Glutamatergic neuron (in vitro differentiated cells): ENCODE measurements around the gene TNS1. TPM values are rescaled to one million over a fixed set of nuclear protein-coding genes. Genes with fewer than 3 reads are reported as not detected.

Source experiments
- DNase-seq: peaks from one replicate; pipeline ENCODE4 v3.0.0; 2022
- H3K27ac Mint-ChIP-seq: one replicate; pipeline ENCODE4 v1.8.0; 2020; ENCODE audit warnings: mild to moderate bottlenecking, mixed read lengths, inconsistent platforms; ENCODE audit not compliant: unreplicated experiment
- H3K27me3 Mint-ChIP-seq: one replicate; pipeline ENCODE4 v1.8.0; 2020; ENCODE audit warnings: mild to moderate bottlenecking, moderate library complexity, mixed read lengths, inconsistent platforms; ENCODE audit not compliant: unreplicated experiment
- H3K36me3 Mint-ChIP-seq: one replicate; pipeline ENCODE4 v1.8.0; 2020; ENCODE audit warnings: mild to moderate bottlenecking, mixed read lengths, inconsistent platforms; ENCODE audit not compliant: unreplicated experiment
- H3K4me1 Mint-ChIP-seq: one replicate; pipeline ENCODE4 v1.8.0; 2020; ENCODE audit warnings: mild to moderate bottlenecking, low read depth, mixed read lengths, inconsistent platforms; ENCODE audit not compliant: unreplicated experiment
- H3K4me3 Mint-ChIP-seq: one replicate; pipeline ENCODE4 v1.8.0; 2020; ENCODE audit warnings: mild to moderate bottlenecking, mixed read lengths, inconsistent platforms; ENCODE audit not compliant: unreplicated experiment
- H3K9me3 Mint-ChIP-seq: one replicate; pipeline ENCODE4 v1.8.0; 2020; ENCODE audit warnings: mild to moderate bottlenecking, moderate library complexity, mixed read lengths, inconsistent platforms; ENCODE audit not compliant: unreplicated experiment
- CTCF ChIP-seq: fragments of 200-600 bp; sonication (generic); IDR thresholded peaks from one replicate; pipeline ENCODE4 v1.5.0; 2021; ENCODE audit not compliant: partially characterized antibody, unreplicated experiment
- total RNA-seq: library from RNA; stranded (reverse); fragmentation: NEBNext Ultra II Directional; extraction: Animal tissue kit (Norgen Biotek cat#: 25700); gene quantifications from one replicate; pipeline ENCODE4 v1.2.1, GENCODE V29; 2021; ENCODE audit not compliant: unreplicated experiment

Gene TNS1
- total RNA-seq, 1 donor from 2014 or later = 3.2 TPM

DNA sequence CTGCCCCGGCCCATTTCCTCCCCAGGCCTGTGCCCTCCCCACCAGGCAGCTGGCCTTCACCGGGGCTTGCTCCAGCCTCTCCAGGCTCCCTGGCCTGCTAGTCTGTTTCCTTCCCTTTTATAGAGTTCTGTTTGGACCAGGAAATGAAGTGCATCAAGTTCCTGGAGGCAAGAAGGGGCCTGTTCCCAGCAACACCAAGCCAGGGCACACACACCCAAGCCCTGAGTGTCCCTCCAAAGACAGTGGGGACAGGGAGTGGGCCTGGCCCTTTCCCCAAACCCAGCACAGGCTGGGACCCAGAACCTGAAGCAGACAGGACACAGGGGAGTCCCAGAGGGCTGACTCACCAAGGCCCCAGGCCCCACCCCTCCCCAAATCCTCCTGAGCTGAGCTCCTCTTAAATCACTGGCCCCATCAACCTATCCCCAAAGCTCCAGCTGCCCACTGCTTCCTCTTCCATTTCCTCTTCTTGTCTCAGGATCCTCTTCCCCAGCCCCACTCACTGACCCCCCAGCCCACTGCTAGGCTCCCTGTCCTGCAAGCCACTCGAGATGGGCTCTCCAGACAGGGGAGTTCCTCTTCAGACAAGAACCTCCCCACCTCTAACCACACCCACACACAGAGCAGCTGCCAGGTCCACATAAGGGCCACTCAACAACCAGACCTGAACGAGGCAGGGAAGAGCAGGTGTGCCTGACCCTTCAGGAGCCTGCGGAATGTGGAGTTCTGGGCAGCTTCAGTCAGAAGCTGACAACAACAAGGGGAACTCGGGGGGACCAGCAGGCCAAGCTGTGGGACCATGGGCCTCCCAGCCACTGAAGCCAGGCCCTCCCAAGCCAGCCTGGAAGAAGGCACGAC lies 74.2 kb downstream of the TNS1 start:
- peaks cover 2% of the 10 kb centered on the region for H3K9me3 Mint-ChIP-seq

GRCh38 chr2:217927601-217928323 lies 75.0 kb downstream of the TNS1 start:
- H3K4me1 Mint-ChIP-seq = peaks cover 15% of the 10 kb centered on the region

More for the DNA sequence above, 74.2 kb downstream of the TNS1 start:
- no peak for DNase-seq
- Mint-ChIP-seq H3K27me3 (peaks cover 22% of the 10 kb centered on the region), H3K4me1 (peaks cover 23% of the 10 kb centered on the region), H3K36me3 (peaks cover under 1% of the 10 kb centered on the region), H3K4me3 (no peak overlapping the region), H3K27ac (no peak overlapping the region)
- TF ChIP-seq CTCF = no peak

GRCh38 chr2:217926801-217927200 lies 76.0 kb downstream of the TNS1 start:
- TF ChIP-seq CTCF = no peak
- Mint-ChIP-seq H3K36me3 (no peaks in the 10 kb centered on the region), H3K4me3 (no peak overlapping the region), H3K4me1 (peaks cover 9% of the 10 kb centered on the region), H3K27ac (no peak overlapping the region), H3K27me3 (peaks cover 19% of the 10 kb centered on the region), H3K9me3 (peaks cover 2% of the 10 kb centered on the region)
- no peak for DNase-seq

More at GRCh38 chr2:217927601-217928323, 75.0 kb downstream of the TNS1 start:
- Mint-ChIP-seq H3K9me3 (peaks cover 2% of the 10 kb centered on the region), H3K4me3 (no peak overlapping the region), H3K27me3 (peaks cover 19% of the 10 kb centered on the region), H3K27ac (no peak overlapping the region), H3K36me3 (no peaks in the 10 kb centered on the region)
- DNase-seq = no peak
- TF ChIP-seq CTCF = no peak

DNA sequence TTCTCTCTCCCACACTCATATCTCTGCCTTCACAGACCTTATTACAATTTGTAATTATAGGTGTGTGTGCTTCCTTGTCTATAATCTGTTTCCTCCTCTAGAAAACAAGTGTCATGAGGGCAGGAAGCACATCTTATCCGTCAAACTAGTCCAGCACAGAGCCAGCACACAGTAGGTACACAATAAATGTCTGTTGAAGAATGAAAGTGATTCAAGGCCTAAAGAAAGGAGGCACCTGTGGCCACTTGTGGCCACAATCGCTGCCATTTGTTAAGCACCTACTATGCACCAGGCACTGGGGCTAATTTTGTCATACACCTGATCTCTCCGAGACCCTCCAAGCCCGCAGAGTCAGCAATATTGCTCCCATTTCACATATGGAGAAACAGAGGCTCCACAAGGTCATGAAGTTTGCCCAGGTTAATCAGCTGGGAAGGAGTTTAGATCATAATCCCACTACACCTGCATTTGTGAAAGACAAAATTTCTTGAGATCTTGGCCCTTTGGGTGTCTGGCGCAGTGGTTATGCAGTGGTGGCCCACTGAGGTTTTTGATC lies 78.4 kb downstream of the TNS1 start:
- Mint-ChIP-seq H3K27me3 (peaks cover 12% of the 10 kb centered on the region), H3K9me3 (peaks cover 2% of the 10 kb centered on the region), H3K4me3 (no peak overlapping the region), H3K36me3 (no peaks in the 10 kb centered on the region), H3K27ac (no peak overlapping the region), H3K4me1 (peaks cover 3% of the 10 kb centered on the region)
- no peak for TF ChIP-seq CTCF
- DNase-seq = no peak
